GM12801 (cell line): ENCODE data around the gene FXYD1.

Experiments used
- CTCF ChIP-seq: IDR thresholded peaks from one replicate; pipeline ENCODE4 v1.5.1; 2011; ENCODE audit warnings: control low read depth; ENCODE audit not compliant: insufficient read length; ENCODE audit errors: extremely low read depth

The FXYD1 gene

GRCh38 chr19:35177377-35178274 lies 39.0 kb downstream of the FXYD1 start:
- no peak for TF ChIP-seq CTCF

GRCh38 chr19:35178701-35179100 lies 40.1 kb downstream of the FXYD1 start:
- no peak for TF ChIP-seq CTCF

- TF ChIP-seq CTCF, result no peak
Measured at GRCh38 chr19:35179830-35180229, 41.2 kb downstream of the FXYD1 start.

- no peak for TF ChIP-seq CTCF
Measured at GRCh38 chr19:35181387-35181786, 42.8 kb downstream of the FXYD1 start.

- TF ChIP-seq CTCF, result no peak
Measured at GRCh38 chr19:35184267-35184666, 45.6 kb downstream of the FXYD1 start.

- TF ChIP-seq CTCF, result no peak
Measured at GRCh38 chr19:35184884-35185283, 46.3 kb downstream of the FXYD1 start.
